ENCODE results near the gene YJEFN3.

YJEFN3 gene

GRCh38 chr19:19571071-19571786 lies 42.5 kb downstream of the YJEFN3 start:
- in situ Hi-C loops (cut with MboI; ENCODE audit: low sequenced_read_pairs), result no loop called here

GRCh38 chr19:19575411-19575810 lies 46.7 kb downstream of the YJEFN3 start:
- in situ Hi-C loops (cut with MboI; ENCODE audit: low sequenced_read_pairs), result no loop called here

- in situ Hi-C loops (cut with MboI; ENCODE audit: low sequenced_read_pairs), result no loop called here
These were observed 49.5 kb downstream of the YJEFN3 start for GRCh38 chr19:19578252-19578651.

- in situ Hi-C loops (cut with MboI; ENCODE audit: low sequenced_read_pairs), result no loop called here
These were observed 51.0 kb downstream of the YJEFN3 start for GRCh38 chr19:19579533-19580361.

GRCh38 chr19:19580418-19580817 lies 51.7 kb downstream of the YJEFN3 start:
- in situ Hi-C loops (cut with MboI; ENCODE audit: low sequenced_read_pairs), result no loop called here

GRCh38 chr19:19581391-19581790 lies 52.7 kb downstream of the YJEFN3 start:
- in situ Hi-C loops (cut with MboI; ENCODE audit: low sequenced_read_pairs), result no loop called here

GRCh38 chr19:19582471-19582870 lies 53.8 kb downstream of the YJEFN3 start:
- in situ Hi-C loops (cut with MboI; ENCODE audit: low sequenced_read_pairs), result no loop called here

GRCh38 chr19:19584356-19584755 lies 55.6 kb downstream of the YJEFN3 start:
- in situ Hi-C loops (cut with MboI; ENCODE audit: low sequenced_read_pairs), result no loop called here

Data from HL-60/S4 treated with phorbol 12-myristate 13-acetate at 8.2 ng/mL for 4 days and 3 days (cell line).